K562 (cell line): ENCODE results near the gene GPR25.

ENCODE experiments used
- ATF1 ChIP-seq, 2 experiments: fragments of 450-650 bp in 1 of 2; IDR thresholded peaks; 2 replicates each; pipeline ENCODE4 v1.6.1; 2016; ENCODE audit warnings: missing compliant biosample characterization in 1 of 2, missing genetic modification characterization in 1 of 2
- CREB1 ChIP-seq, 2 experiments: sonication (generic) in 1 of 2; formaldehyde crosslinking in 1 of 2; IDR thresholded peaks; 2 replicates each; pipeline versions ENCODE4 v1.6.1 to v1.8.0; 2012 to 2022; ENCODE audit warnings: inconsistent platforms in 1 of 2, mild to moderate bottlenecking in 1 of 2, missing genetic modification reagents in 1 of 2, moderate library complexity in 1 of 2
- CTCF ChIP-seq, 3 experiments: IDR thresholded peaks in 2 of 3; conservative IDR thresholded peaks in 1 of 3; 2 replicates each; pipeline ENCODE4 v1.5.1; 2011 to 2012; ENCODE audit warnings: low read length in 3 of 3, mild to moderate bottlenecking in 3 of 3, control low read depth in 2 of 3, improper control_type of control experiment in 1 of 3, inconsistent platforms in 1 of 3, low read depth in 1 of 3, mixed read lengths in 1 of 3, moderate library complexity in 1 of 3; ENCODE audit not compliant: insufficient read depth in 2 of 3
- CUX1 ChIP-seq: fragments of 200-800 bp; sonication (Bioruptor generic); IDR thresholded peaks from 2 replicates; pipeline ENCODE4 v1.6.1; 2016; ENCODE audit warnings: missing genetic modification characterization, missing compliant biosample characterization
- ELF1 ChIP-seq: fragments of 200-800 bp; sonication (Bioruptor generic); IDR thresholded peaks from 2 replicates; pipeline ENCODE4 v1.6.1; 2016; ENCODE audit warnings: missing genetic modification characterization, missing compliant biosample characterization
- FOSL1 ChIP-seq: fragments of 200-800 bp; sonication (Bioruptor generic); conservative IDR thresholded peaks from 2 replicates; pipeline ENCODE4 v1.6.1; 2016; ENCODE audit warnings: missing genetic modification characterization, missing compliant biosample characterization
- GABPA ChIP-seq: fragments of 200-800 bp; sonication (Bioruptor generic); conservative IDR thresholded peaks from 2 replicates; pipeline ENCODE4 v1.6.1; 2016; ENCODE audit warnings: low read depth, missing genetic modification characterization, missing compliant biosample characterization
- MTA3 ChIP-seq: fragments of 450-650 bp; formaldehyde crosslinking; IDR thresholded peaks from 2 replicates; pipeline ENCODE4 v1.6.1; 2017; ENCODE audit warnings: mild to moderate bottlenecking, borderline replicate concordance
- OTX1 ChIP-seq: fragments of 450-650 bp; formaldehyde crosslinking; IDR thresholded peaks from 2 replicates; pipeline ENCODE4 v1.4.0; 2022; ENCODE audit warnings: mild to moderate bottlenecking
- SAP30 ChIP-seq: fragments of 200-600 bp; sonication (generic); IDR thresholded peaks from 2 replicates; pipeline ENCODE4 v1.6.1; 2012; ENCODE audit warnings: borderline replicate concordance, low read depth, mild to moderate bottlenecking, moderate library complexity, low read length, control low read depth, inconsistent platforms; ENCODE audit not compliant: insufficient read depth, poor library complexity, severe bottlenecking
- TCFL5 ChIP-seq: fragments of 250-450 bp; sonication (Bioruptor Pico); conservative IDR thresholded peaks from 2 replicates; pipeline ENCODE4 v1.6.1; 2021; ENCODE audit warnings: mild to moderate bottlenecking, moderate library complexity, matching md5 sums
- TEAD4 ChIP-seq, 2 experiments: sonication (generic) in 1 of 2; formaldehyde crosslinking in 1 of 2; IDR thresholded peaks; 2 replicates each; pipeline versions ENCODE4 v1.6.1 to v1.8.0; 2012 to 2022; ENCODE audit warnings: borderline replicate concordance in 1 of 2, inconsistent platforms in 1 of 2, low read length in 1 of 2, mild to moderate bottlenecking in 1 of 2, missing genetic modification reagents in 1 of 2
- YY1 ChIP-seq, 3 experiments: IDR thresholded peaks; 2 replicates each; pipeline ENCODE4 v1.6.1; 2011; ENCODE audit warnings: low read length in 2 of 3, mild to moderate bottlenecking in 2 of 3, moderate library complexity in 2 of 3, borderline replicate concordance in 1 of 3, control low read depth in 1 of 3, low read depth in 1 of 3; ENCODE audit not compliant: insufficient read depth in 3 of 3, insufficient replicate concordance in 2 of 3, control insufficient read depth in 1 of 3, insufficient read length in 1 of 3; ENCODE audit errors: extremely low read depth in 1 of 3
- ZNF23 ChIP-seq: fragments of 250-450 bp; sonication (Bioruptor Pico); IDR thresholded peaks from 2 replicates; pipeline ENCODE4 v1.4.0; 2020; ENCODE audit warnings: mild to moderate bottlenecking

GRCh38 chr1:200885623-200886402, 13.0 kb downstream of the GPR25 start:
- TF ChIP-seq CREB1 (IDR thresholded peaks at IDR 0.05) = no peak
- TF ChIP-seq CREB1 (CRISPR knock-in tag; IDR thresholded peaks at IDR 0.05) = no peak
- no peak for TF ChIP-seq ELF1 (tag)
- TF ChIP-seq OTX1 (CRISPR knock-in tag) = no peak
- TF ChIP-seq GABPA = no peak
- no peak for TF ChIP-seq SAP30
- no peak for TF ChIP-seq TCFL5 (CRISPR knock-in tag)
- no peak for TF ChIP-seq CUX1
- TF ChIP-seq ATF1 (CRISPR knock-in tag; IDR thresholded peaks at IDR 0.05) = no peak
- no peak for TF ChIP-seq ATF1 (tag; IDR thresholded peaks at IDR 0.05)
- TF ChIP-seq TEAD4 (IDR thresholded peaks at IDR 0.05; ENCODE audit: low read length) = no peak
- TF ChIP-seq TEAD4 (CRISPR knock-in tag; IDR thresholded peaks at IDR 0.05; ENCODE audit: borderline replicate concordance) = no peak
- TF ChIP-seq FOSL1 (tag) = no peak
- TF ChIP-seq MTA3 = no peak
- TF ChIP-seq CTCF (IDR thresholded peaks at IDR 0.05 in 2 of 3, conservative IDR thresholded peaks at IDR 0.05 in 1 of 3; ENCODE audit: insufficient read depth in 2 of 3, low read depth in 1 of 3, low read length in 3 of 3) = no peak
- no peak for TF ChIP-seq ZNF23
- no peak for TF ChIP-seq YY1 (IDR thresholded peaks at IDR 0.05; ENCODE audit: borderline replicate concordance in 1 of 3, control insufficient read depth in 1 of 3, extremely low read depth in 1 of 3, insufficient read depth in 3 of 3, insufficient read length in 1 of 3, insufficient replicate concordance in 2 of 3, low read depth in 1 of 3, low read length in 2 of 3)
